ENCODE data around the gene VPS4A.

GRCh38 chr16:69346683-69347082 lies 35.5 kb downstream of the VPS4A start:
- no peak for TF ChIP-seq CTCF (IDR thresholded peaks at IDR 0.05)
- no peak for TF ChIP-seq EZH2 (IDR thresholded peaks at IDR 0.05; ENCODE audit: borderline replicate concordance, insufficient read depth, low read depth, low read length, poor library complexity, severe bottlenecking)

All from B cell (primary cell).